GM12865 (cell line): ENCODE data around the gene PIAS2.
A peak's percentile ranks its signal among the peaks of the same experiment; 100 is the strongest.
"Not testable (repeated sequence)": the region's sequence is repeated elsewhere in the genome, so short reads cannot be mapped to it uniquely, and the experiment has no call there.

Experiments used
- DNase-seq: peaks from one replicate; pipeline ENCODE4 v3.0.0; 2010; ENCODE audit warnings: low read depth
- H3K4me3 ChIP-seq: 2 replicates; pipeline ENCODE4 v1.5.1; 2011; ENCODE audit warnings: mild to moderate bottlenecking, low read depth, low read length, control low read depth
- CTCF ChIP-seq: IDR thresholded peaks from 2 replicates; pipeline ENCODE4 v1.5.1; 2011; ENCODE audit warnings: low read length, control low read depth, low read depth, inconsistent platforms; ENCODE audit not compliant: insufficient read depth; ENCODE audit errors: missing control alignments

The PIAS2 gene

GRCh38 chr18:46868169-46868921 is 49.0 kb downstream of the PIAS2 start:
- no peak overlapping the region for H3K4me3 ChIP-seq
- TF ChIP-seq CTCF: no peak
- DNase-seq: no peak

- no peak overlapping the region for H3K4me3 ChIP-seq
- DNase-seq: no peak
- no peak for TF ChIP-seq CTCF
Measured at GRCh38 chr18:46867367-46868143, 49.8 kb downstream of the PIAS2 start.

- H3K4me3 ChIP-seq: no peak overlapping the region
- no peak for DNase-seq
- TF ChIP-seq CTCF: no peak
Measured at GRCh38 chr18:46866523-46866922, 50.8 kb downstream of the PIAS2 start.

- not testable (repeated sequence) for DNase-seq
Measured at GRCh38 chr18:46865245-46865644, 52.1 kb downstream of the PIAS2 start.

GRCh38 chr18:46859855-46860254 is 57.5 kb downstream of the PIAS2 start:
- no peak overlapping the region for H3K4me3 ChIP-seq
- peak; percentile 54 for DNase-seq
- TF ChIP-seq CTCF: no peak

More at GRCh38 chr18:46865245-46865644, 52.1 kb downstream of the PIAS2 start:
- H3K4me3 ChIP-seq: not testable (repeated sequence)

GRCh38 chr18:46858290-46858689 is 59.0 kb downstream of the PIAS2 start:
- TF ChIP-seq CTCF: no peak
- DNase-seq: no peak
- H3K4me3 ChIP-seq: no peak overlapping the region

- H3K4me3 ChIP-seq: no peak overlapping the region
- TF ChIP-seq CTCF: no peak
- peak; percentile 1 for DNase-seq
Measured at GRCh38 chr18:46856973-46857372, 60.3 kb downstream of the PIAS2 start.
